Stimulated activated CD4-positive, alpha-beta T cell treated with anti-CD3 and anti-CD28 coated beads, Interleukin-2, amount 100 ng/mL, for 48 hours (primary cell): Measurements from ENCODE around the gene NEU1.
"Not testable (repeated sequence)": the region's sequence is repeated elsewhere in the genome, so short reads cannot be mapped to it uniquely, and the experiment has no call there.

Source experiments
- DNase-seq, 2 donors: peaks; one replicate each; pipeline ENCODE4 v3.0.0-alpha.2; 2020

NEU1 gene

GRCh38 chr6:31862344-31863235, at the start of gene NEU1:
NEU1 (minus strand) TSS chr6:31862821; CDS start chr6:31862776, 45 bp downstream.
- DNase-seq = peak; percentile 95 to 97

- no peak for DNase-seq
Measured at GRCh38 chr6:31911826-31912585, 49.4 kb upstream of the NEU1 start.

- not testable (repeated sequence) for DNase-seq
Measured at GRCh38 chr6:31909298-31909697, 46.7 kb upstream of the NEU1 start.

- DNase-seq = no peak
Measured at GRCh38 chr6:31908791-31909190, 46.2 kb upstream of the NEU1 start.

- DNase-seq = not testable (repeated sequence)
Measured at GRCh38 chr6:31908255-31908654, 45.6 kb upstream of the NEU1 start.

- DNase-seq = no peak
Measured at GRCh38 chr6:31907158-31907813, 44.7 kb upstream of the NEU1 start.

- not testable (repeated sequence) for DNase-seq
Measured at GRCh38 chr6:31906727-31907126, 44.1 kb upstream of the NEU1 start.

GRCh38 chr6:31906122-31906521, 43.5 kb upstream of the NEU1 start:
- no peak for DNase-seq

- no peak for DNase-seq
Measured at GRCh38 chr6:31905041-31905440, 42.4 kb upstream of the NEU1 start.

- no peak for DNase-seq
Measured at GRCh38 chr6:31903957-31904356, 41.3 kb upstream of the NEU1 start.

- DNase-seq = peak; percentile 76 to 79
Measured at GRCh38 chr6:31901953-31902643, 39.5 kb upstream of the NEU1 start, which contains the start of gene ZBTB12. ZBTB12 (minus strand) TSS chr6:31902086; CDS start chr6:31901305, 781 bp downstream.

- DNase-seq = peak; percentile 51 to 55
Measured at GRCh38 chr6:31901415-31901952, 38.9 kb upstream of the NEU1 start.

GRCh38 chr6:31900917-31901414, 38.3 kb upstream of the NEU1 start:
- no peak for DNase-seq

- no peak for DNase-seq
Measured at GRCh38 chr6:31899882-31900722, 37.5 kb upstream of the NEU1 start.

GRCh38 chr6:31899215-31899614, 36.6 kb upstream of the NEU1 start:
- DNase-seq = no peak

- DNase-seq = peak in 1 of 2 donors; percentile 4
Measured at GRCh38 chr6:31898383-31899011, 35.9 kb upstream of the NEU1 start.

- DNase-seq = peak; percentile 80 to 83
Measured at GRCh38 chr6:31897612-31898382, 35.2 kb upstream of the NEU1 start, which contains the start of gene EHMT2. EHMT2 (minus strand) TSS chr6:31897698; CDS start chr6:31897677, 21 bp downstream.

- no peak for DNase-seq
Measured at GRCh38 chr6:31896856-31897611, 34.4 kb upstream of the NEU1 start.

GRCh38 chr6:31896493-31896855, 33.9 kb upstream of the NEU1 start:
- no peak for DNase-seq
